ENCODE measurements around the gene SEPTIN8.

DNA sequence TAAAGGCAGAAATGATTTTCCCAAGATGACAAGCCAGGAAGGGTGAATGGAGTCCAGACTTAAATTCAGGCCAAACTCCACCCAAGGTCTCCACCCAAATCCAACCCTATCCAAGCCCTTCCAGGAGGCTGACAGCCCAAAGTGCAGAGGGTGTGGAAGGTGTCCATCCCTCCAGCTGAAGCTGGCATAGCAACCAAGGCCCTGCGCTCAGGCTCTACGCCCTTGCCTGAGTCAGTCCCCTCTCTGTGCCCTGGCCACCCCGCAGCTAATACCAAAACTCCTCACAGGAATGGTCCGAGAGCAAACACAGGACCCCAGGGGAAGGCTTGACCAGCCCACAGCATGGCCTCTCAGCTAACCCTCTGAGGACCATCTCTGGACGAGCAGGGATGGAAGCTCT lies 2.1 kb downstream of the SEPTIN8 start:
- TF ChIP-seq, protein P1, sequence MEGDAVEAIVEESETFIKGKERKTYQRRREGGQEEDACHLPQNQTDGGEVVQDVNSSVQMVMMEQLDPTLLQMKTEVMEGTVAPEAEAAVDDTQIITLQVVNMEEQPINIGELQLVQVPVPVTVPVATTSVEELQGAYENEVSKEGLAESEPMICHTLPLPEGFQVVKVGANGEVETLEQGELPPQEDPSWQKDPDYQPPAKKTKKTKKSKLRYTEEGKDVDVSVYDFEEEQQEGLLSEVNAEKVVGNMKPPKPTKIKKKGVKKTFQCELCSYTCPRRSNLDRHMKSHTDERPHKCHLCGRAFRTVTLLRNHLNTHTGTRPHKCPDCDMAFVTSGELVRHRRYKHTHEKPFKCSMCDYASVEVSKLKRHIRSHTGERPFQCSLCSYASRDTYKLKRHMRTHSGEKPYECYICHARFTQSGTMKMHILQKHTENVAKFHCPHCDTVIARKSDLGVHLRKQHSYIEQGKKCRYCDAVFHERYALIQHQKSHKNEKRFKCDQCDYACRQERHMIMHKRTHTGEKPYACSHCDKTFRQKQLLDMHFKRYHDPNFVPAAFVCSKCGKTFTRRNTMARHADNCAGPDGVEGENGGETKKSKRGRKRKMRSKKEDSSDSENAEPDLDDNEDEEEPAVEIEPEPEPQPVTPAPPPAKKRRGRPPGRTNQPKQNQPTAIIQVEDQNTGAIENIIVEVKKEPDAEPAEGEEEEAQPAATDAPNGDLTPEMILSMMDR (IDR thresholded peaks at IDR 0.05; ENCODE audit: insufficient read depth, low read length) = no peak
- TF ChIP-seq POLR2AphosphoS5 (IDR thresholded peaks at IDR 0.05; ENCODE audit: low read depth) = no peak
- TF ChIP-seq, protein P2, sequence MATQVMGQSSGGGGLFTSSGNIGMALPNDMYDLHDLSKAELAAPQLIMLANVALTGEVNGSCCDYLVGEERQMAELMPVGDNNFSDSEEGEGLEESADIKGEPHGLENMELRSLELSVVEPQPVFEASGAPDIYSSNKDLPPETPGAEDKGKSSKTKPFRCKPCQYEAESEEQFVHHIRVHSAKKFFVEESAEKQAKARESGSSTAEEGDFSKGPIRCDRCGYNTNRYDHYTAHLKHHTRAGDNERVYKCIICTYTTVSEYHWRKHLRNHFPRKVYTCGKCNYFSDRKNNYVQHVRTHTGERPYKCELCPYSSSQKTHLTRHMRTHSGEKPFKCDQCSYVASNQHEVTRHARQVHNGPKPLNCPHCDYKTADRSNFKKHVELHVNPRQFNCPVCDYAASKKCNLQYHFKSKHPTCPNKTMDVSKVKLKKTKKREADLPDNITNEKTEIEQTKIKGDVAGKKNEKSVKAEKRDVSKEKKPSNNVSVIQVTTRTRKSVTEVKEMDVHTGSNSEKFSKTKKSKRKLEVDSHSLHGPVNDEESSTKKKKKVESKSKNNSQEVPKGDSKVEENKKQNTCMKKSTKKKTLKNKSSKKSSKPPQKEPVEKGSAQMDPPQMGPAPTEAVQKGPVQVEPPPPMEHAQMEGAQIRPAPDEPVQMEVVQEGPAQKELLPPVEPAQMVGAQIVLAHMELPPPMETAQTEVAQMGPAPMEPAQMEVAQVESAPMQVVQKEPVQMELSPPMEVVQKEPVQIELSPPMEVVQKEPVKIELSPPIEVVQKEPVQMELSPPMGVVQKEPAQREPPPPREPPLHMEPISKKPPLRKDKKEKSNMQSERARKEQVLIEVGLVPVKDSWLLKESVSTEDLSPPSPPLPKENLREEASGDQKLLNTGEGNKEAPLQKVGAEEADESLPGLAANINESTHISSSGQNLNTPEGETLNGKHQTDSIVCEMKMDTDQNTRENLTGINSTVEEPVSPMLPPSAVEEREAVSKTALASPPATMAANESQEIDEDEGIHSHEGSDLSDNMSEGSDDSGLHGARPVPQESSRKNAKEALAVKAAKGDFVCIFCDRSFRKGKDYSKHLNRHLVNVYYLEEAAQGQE (IDR thresholded peaks at IDR 0.05; ENCODE audit: insufficient replicate concordance, low read depth) = no peak
- no peak for TF ChIP-seq GABPA (IDR thresholded peaks at IDR 0.05; ENCODE audit: low read depth)
- no peak for TF ChIP-seq SPI1 (IDR thresholded peaks at IDR 0.05; ENCODE audit: borderline replicate concordance, low read depth)
